ENCODE data around the gene RASGRF2. TPM values are rescaled to one million over a fixed set of nuclear protein-coding genes. Genes with fewer than 3 reads are reported as not detected.

Gene RASGRF2
- total and polyA plus RNA-seq, 9 of the 15 experiments (the other 6 are each of a cell fraction or from before 2014, with no cell fraction given), result 0.01 to 0.22 (median 0.08) TPM; not detected in 2

- no peak for TF ChIP-seq NR2F6 (CRISPR knock-in tag; IDR thresholded peaks at IDR 0.05)
- TF ChIP-seq KLF10 (CRISPR knock-in tag; IDR thresholded peaks at IDR 0.05), result no peak
- TF ChIP-seq, protein P1, sequence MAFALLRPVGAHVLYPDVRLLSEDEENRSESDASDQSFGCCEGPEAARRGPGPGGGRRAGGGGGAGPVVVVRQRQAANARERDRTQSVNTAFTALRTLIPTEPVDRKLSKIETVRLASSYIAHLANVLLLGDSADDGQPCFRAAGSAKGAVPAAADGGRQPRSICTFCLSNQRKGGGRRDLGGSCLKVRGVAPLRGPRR (CRISPR knock-in tag; IDR thresholded peaks at IDR 0.05), result no peak
- no peak for TF ChIP-seq POLR2AphosphoS5 (IDR thresholded peaks at IDR 0.05; ENCODE audit: control insufficient read depth, insufficient read depth, low read depth, low read length)
- no peak for TF ChIP-seq MLLT1 (IDR thresholded peaks at IDR 0.05)
- no peak for TF ChIP-seq KAT7 (CRISPR knock-in tag; IDR thresholded peaks at IDR 0.05; ENCODE audit: borderline replicate concordance)
- TF ChIP-seq TRIM28 (IDR thresholded peaks at IDR 0.05), result no peak
Observed at GRCh38 chr5:80936881-80937280, 23.3 kb upstream of the RASGRF2 start (continued).

DNA sequence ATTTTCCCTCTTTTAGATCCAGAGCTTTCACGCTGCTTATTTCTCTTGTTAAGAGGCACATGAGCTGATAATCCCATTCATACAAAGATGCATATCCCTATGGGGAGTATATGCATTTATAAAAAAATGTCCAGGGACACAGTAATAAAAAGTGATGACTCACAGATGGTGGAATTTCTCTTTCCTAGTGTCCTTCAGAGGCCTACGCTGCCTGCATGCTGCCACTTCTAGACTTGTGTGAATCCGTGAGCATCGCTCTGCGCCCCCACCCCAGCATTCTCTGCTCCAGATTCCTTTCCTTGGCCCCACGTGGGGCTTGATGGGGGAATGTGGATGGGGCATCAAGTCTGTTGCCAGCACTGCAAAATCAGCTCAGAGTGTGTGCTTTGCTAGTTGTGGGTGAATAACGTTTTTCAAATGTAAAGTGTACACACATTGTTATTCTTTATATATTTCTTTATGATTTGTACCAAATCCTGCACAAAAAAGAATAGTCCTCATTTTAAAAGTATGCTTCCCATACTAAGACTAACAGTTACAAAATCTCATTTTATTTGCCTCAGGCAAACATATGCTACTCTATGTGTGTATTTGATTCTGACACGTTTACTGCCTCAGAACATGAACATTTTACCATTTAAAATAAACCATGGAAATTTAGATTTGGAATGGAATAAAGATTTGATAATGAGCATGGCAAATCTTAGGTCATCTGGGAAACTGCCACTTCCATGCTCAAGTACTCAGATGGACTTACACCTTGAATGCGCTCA is 22.4 kb upstream of the RASGRF2 start:
- H3K36me3 ChIP-seq (ENCODE audit: control insufficient read depth, insufficient read depth, low read length), result no peaks in the 10 kb centered on the region
- no peak overlapping the region for H2AFZ ChIP-seq (ENCODE audit: low read depth, low read length)
- no peak overlapping the region for H3K9ac ChIP-seq (ENCODE audit: insufficient read depth in 1 of 2, low read depth in 2 of 2, low read length in 2 of 2)
- no peaks in the 10 kb centered on the region for H3K9me1 ChIP-seq (ENCODE audit: control insufficient read depth, insufficient read depth, low read length)
- no TSS peak for BruUV-seq (replicated peaks)
- ChIA-PET POLR2A (no interaction called here), CTCF (ENCODE audit: low intra/inter-chr PET ratio) (no interaction called here)
- no peaks in the 10 kb centered on the region for H4K20me1 ChIP-seq (replicated peaks; ENCODE audit: control insufficient read depth, insufficient read depth, low read length)
- peaks cover 13 to 18% of the 10 kb centered on the region in 2 experiments; a peak in 3 of 5 replicates for H3K27me3 ChIP-seq (ENCODE audit: control insufficient read depth in 2 of 2, insufficient read depth in 2 of 2, low read length in 2 of 2)
- FAIRE-seq, result no peak
- no peaks in the 10 kb centered on the region for H3K4me1 ChIP-seq (replicated peaks in 1 of 2; ENCODE audit: control insufficient read depth in 2 of 2, insufficient read depth in 2 of 2, low read length in 2 of 2)
- no peak overlapping the region for H3K27ac ChIP-seq (ENCODE audit: extremely low read depth, low read depth, low read length)
- no peak for ATAC-seq
- no peak for DNase-seq (ENCODE audit: extremely low read depth in 1 of 4, low spot score in 3 of 4)
- in situ Hi-C loops (cut with MboI) (no loop called here), intact Hi-C loops (cut with micrococcal nuclease) (loop anchor here (10.0 kb wide), 1 partner anchor 253 kb away; no protein-coding TSS in a partner anchor)
- H3K9me3 ChIP-seq (replicated peaks; ENCODE audit: control insufficient read depth, insufficient read depth, low read depth, low read length), result no peaks in the 10 kb centered on the region
- 6% methylated on average over 9 of the region's 9 CpGs for WGBS (ENCODE audit: insufficient coverage, low coverage, missing lambda C conversion rate)
- H3K79me2 ChIP-seq (ENCODE audit: control insufficient read depth, insufficient read depth, low read length), result no peaks in the 10 kb centered on the region
- no peak overlapping the region for H3K4me3 ChIP-seq
- H3K4me2 ChIP-seq (ENCODE audit: insufficient read depth, low read length), result no peak overlapping the region
- TF ChIP-seq THAP12 (CRISPR knock-in tag; IDR thresholded peaks at IDR 0.05) (no peak), MXI1 (IDR thresholded peaks at IDR 0.05; ENCODE audit: low read depth, low read length) (no peak), GABPB2 (CRISPR knock-in tag; conservative IDR thresholded peaks at IDR 0.05) (no peak), NCOA2 (IDR thresholded peaks at IDR 0.05; ENCODE audit: partially characterized antibody in 2 of 2) (no peak), XRCC3 (IDR thresholded peaks at IDR 0.05) (no peak), ZBTB9 (CRISPR knock-in tag; IDR thresholded peaks at IDR 0.05) (no peak), HIVEP1 (CRISPR knock-in tag; IDR thresholded peaks at IDR 0.05) (no peak), ZNF174 (CRISPR knock-in tag; IDR thresholded peaks at IDR 0.05) (no peak), CBFA2T3 (IDR thresholded peaks at IDR 0.05) (no peak)

Data from K562 (cell line).